PC-3 (cell line): ENCODE measurements around the gene NINJ2.

Experiments
- CTCF ChIP-seq: fragments of 300-600 bp; sonication (generic); conservative IDR thresholded peaks from 2 replicates; pipeline ENCODE4 v1.5.1; 2017; ENCODE audit warnings: antibody characterized with exemption, low read depth, mild to moderate bottlenecking, low read length
- EZH2 ChIP-seq: fragments of 300-600 bp; sonication (generic); IDR thresholded peaks from one replicate; pipeline ENCODE4 v1.6.1; 2017; ENCODE audit warnings: antibody characterized with exemption, mild to moderate bottlenecking, low read length; ENCODE audit not compliant: unreplicated experiment

- no peak for TF ChIP-seq CTCF
- TF ChIP-seq EZH2: no peak
Measured at GRCh38 chr12:581746-582145, 81.5 kb downstream of the NINJ2 start.
